ENCODE measurements around the gene NEK11.

GRCh38 chr3:131221731-131222130 is 195.1 kb downstream of the NEK11 start:
- no peak for TF ChIP-seq CTCF (optimal IDR thresholded peaks at IDR 0.05 in 1 of 3, IDR thresholded peaks at IDR 0.05 in 1 of 3, conservative IDR thresholded peaks at IDR 0.05 in 1 of 3; ENCODE audit: extremely low read depth in 1 of 3, insufficient read depth in 2 of 3, low read length in 3 of 3)
- no peak for TF ChIP-seq EZH2 (IDR thresholded peaks at IDR 0.05; ENCODE audit: low read length)

All from keratinocyte (primary cell).